8988T (cell line): ENCODE data around the gene IFIT5.
"Not testable (repeated sequence)": the region's sequence is repeated elsewhere in the genome, so short reads cannot be mapped to it uniquely, and the experiment has no call there.

Source experiments
- DNase-seq: peaks from one replicate; pipeline ENCODE4 v3.0.0; 2011

IFIT5 gene

GRCh38 chr10:89395141-89395540 is 19.2 kb upstream of the IFIT5 start:
- no peak for DNase-seq

- DNase-seq: no peak
Measured at GRCh38 chr10:89398003-89398749, 16.2 kb upstream of the IFIT5 start.

- DNase-seq: no peak
Measured at GRCh38 chr10:89399956-89400355, 14.4 kb upstream of the IFIT5 start.

- DNase-seq: no peak
Measured at GRCh38 chr10:89403043-89403442, 11.3 kb upstream of the IFIT5 start.

- no peak for DNase-seq
Measured at GRCh38 chr10:89404104-89405047, 10.0 kb upstream of the IFIT5 start.

- not testable (repeated sequence) for DNase-seq
Measured at GRCh38 chr10:89406178-89406577, 8.2 kb upstream of the IFIT5 start.

GRCh38 chr10:89407792-89408191 is 6.6 kb upstream of the IFIT5 start:
- DNase-seq: not testable (repeated sequence)

GRCh38 chr10:89409282-89409681 is 5.1 kb upstream of the IFIT5 start:
- DNase-seq: not testable (repeated sequence)

- DNase-seq: not testable (repeated sequence)
Measured at GRCh38 chr10:89410551-89410950, 3.8 kb upstream of the IFIT5 start.

- DNase-seq: not testable (repeated sequence)
Measured at GRCh38 chr10:89411135-89411534, 3.2 kb upstream of the IFIT5 start.

- DNase-seq: not testable (repeated sequence)
Measured at GRCh38 chr10:89412276-89412675, 2.1 kb upstream of the IFIT5 start.

GRCh38 chr10:89413398-89413912 is 913 bp upstream of the IFIT5 start:
- no peak for DNase-seq

GRCh38 chr10:89414879-89415821 is 782 bp downstream of the IFIT5 start:
- DNase-seq: peak; percentile 46

GRCh38 chr10:89416465-89416864 is 2.1 kb downstream of the IFIT5 start:
- no peak for DNase-seq

- DNase-seq: no peak
Measured at GRCh38 chr10:89419548-89419947, 5.2 kb downstream of the IFIT5 start.

- no peak for DNase-seq
Measured at GRCh38 chr10:89421018-89421476, 6.7 kb downstream of the IFIT5 start.

GRCh38 chr10:89425000-89425399 is 10.6 kb downstream of the IFIT5 start:
- no peak for DNase-seq

- DNase-seq: peak; percentile 15
Measured at GRCh38 chr10:89426230-89426868, 12.0 kb downstream of the IFIT5 start.

- no peak for DNase-seq
Measured at GRCh38 chr10:89427629-89428028, 13.3 kb downstream of the IFIT5 start.

GRCh38 chr10:89428877-89429276 is 14.5 kb downstream of the IFIT5 start:
- no peak for DNase-seq

- peak; percentile 14 for DNase-seq
Measured at GRCh38 chr10:89431977-89432376, 17.6 kb downstream of the IFIT5 start.

GRCh38 chr10:89438525-89438924 is 24.2 kb downstream of the IFIT5 start:
- DNase-seq: no peak
